ENCODE results near the gene CXCR5.

DNA sequence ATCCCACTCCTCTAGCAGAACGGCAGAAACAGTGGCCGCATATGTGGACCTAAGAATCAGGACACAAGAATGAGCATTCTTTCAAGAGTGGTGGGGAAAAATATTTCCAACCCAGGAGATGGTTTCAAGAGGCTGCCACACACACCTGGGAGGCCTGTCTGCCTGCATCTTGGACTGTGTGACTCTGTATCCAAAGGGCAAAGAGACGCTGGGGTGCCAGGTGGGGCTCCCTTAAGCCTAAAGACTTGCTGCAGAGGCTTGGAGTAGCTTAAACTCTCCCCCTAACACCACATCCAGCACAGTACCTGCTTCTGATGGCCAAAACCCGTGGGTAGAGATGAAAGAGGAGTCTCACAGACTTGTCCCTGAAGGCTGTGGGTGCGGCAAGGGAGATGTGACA, 3.5 kb downstream of the CXCR5 start:
- TF ChIP-seq POLR2A (IDR thresholded peaks at IDR 0.05), result no peak
- TF ChIP-seq, protein P1, sequence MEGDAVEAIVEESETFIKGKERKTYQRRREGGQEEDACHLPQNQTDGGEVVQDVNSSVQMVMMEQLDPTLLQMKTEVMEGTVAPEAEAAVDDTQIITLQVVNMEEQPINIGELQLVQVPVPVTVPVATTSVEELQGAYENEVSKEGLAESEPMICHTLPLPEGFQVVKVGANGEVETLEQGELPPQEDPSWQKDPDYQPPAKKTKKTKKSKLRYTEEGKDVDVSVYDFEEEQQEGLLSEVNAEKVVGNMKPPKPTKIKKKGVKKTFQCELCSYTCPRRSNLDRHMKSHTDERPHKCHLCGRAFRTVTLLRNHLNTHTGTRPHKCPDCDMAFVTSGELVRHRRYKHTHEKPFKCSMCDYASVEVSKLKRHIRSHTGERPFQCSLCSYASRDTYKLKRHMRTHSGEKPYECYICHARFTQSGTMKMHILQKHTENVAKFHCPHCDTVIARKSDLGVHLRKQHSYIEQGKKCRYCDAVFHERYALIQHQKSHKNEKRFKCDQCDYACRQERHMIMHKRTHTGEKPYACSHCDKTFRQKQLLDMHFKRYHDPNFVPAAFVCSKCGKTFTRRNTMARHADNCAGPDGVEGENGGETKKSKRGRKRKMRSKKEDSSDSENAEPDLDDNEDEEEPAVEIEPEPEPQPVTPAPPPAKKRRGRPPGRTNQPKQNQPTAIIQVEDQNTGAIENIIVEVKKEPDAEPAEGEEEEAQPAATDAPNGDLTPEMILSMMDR (IDR thresholded peaks at IDR 0.05), result no peak
